ENCODE data around the gene VAMP8.
"Not testable (repeated sequence)": the region's sequence is repeated elsewhere in the genome, so short reads cannot be mapped to it uniquely, and the experiment has no call there.

The VAMP8 gene

DNA sequence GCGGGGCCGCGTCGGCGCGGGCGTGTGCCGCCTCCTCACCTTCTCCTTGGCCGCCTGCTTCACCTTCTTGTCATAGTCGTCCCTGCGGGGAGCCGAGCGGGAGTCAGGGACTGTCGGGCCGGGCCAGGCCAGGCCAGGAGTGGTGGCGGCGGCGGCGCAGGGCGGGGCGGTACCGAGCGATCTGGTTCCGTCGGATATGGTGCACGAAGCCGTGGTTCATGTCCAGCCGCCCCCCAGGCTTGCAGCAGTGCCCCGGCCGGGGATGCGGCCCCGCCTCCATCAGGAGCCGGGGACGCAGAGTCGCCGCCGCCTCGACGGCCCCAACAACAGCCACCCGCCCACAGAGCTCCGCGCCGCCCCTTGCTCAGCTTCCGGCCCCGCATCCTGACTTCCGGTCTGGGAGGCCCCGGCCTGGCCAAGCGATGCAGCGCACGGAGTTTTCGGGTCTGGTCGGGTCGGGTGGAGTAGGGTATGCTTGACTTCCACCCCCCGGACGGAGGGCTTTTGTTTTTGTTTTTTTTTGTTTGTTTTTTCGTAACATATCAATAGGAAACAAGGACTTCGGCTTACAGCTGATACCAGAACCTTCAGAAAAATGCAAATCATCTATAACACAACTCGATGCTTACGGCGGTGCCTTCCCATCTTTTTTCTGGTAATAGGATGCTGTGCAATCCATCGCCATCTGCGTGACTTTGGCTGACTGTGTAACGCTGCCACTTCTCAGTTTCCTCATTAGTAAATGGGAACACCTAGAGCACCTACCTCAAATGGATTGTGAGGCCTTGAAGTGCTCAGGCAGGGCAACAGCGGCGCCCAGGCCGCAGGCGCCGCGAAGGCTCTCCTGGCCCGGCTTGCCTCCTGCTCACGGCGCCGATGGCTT, 34.6 kb downstream of the VAMP8 start, which contains the start of gene C2orf68:
Gene C2orf68, minus strand, starts transcription at position 362 of the 883 bp plus-strand sequence. Its CDS starts 82 bp downstream, at position 280.
- 13% methylated on average over 54 of the region's 73 CpGs for WGBS (ENCODE audit: insufficient coverage)
- Histone ChIP-seq H3K36me3 (ENCODE audit: control insufficient read depth in 4 of 4, insufficient read depth in 4 of 4, low read length in 3 of 4) (peaks cover 12 to 27% (median 25%) of the 10 kb centered on the region in 4 experiments), H3K27me3 (replicated peaks in 2 of 5; ENCODE audit: control insufficient read depth in 4 of 5, insufficient read depth in 5 of 5, low read length in 4 of 5) (no peaks in the 10 kb centered on the region), H3K4me1 (ENCODE audit: control extremely low read depth in 1 of 4, control insufficient read depth in 4 of 4, insufficient read depth in 4 of 4, low read length in 3 of 4) (peaks cover 5 to 28% (median 14%) of the 10 kb centered on the region in 4 experiments), H3K27ac (ENCODE audit: insufficient read depth in 1 of 2, low read depth in 1 of 2, low read length in 2 of 2, poor library complexity in 1 of 2, severe bottlenecking in 2 of 2) (peak within 1 kb of the TSS; percentile 66 to 89), H3K9me3 (ENCODE audit: control extremely low read depth in 1 of 5, control insufficient read depth in 4 of 5, insufficient read depth in 2 of 5, low read depth in 1 of 5, low read length in 4 of 5) (no peaks in the 10 kb centered on the region), H3K4me3 (ENCODE audit: control insufficient read depth in 1 of 7, extremely low read depth in 1 of 7, insufficient read depth in 4 of 7, low read depth in 2 of 7, low read length in 6 of 7) (peak within 1 kb of the TSS; percentile 76 to 96 (median 88))
- POLR2A ChIA-PET: interaction anchor here (0.5 to 1.5 kb wide), 4 partner anchors 10 to 84 kb away, joined by 3 to 7 read pairs (median 4); partner anchors contain the start of gene TMEM150A
- CTCF ChIA-PET: interaction anchor here (1.0 to 1.5 kb wide), 5 partner anchors 10 to 51 kb away, joined by 3 to 4 read pairs (median 3); partner anchors contain the start of gene GGCX
- peak; percentile 88 to 95 (median 94) for DNase-seq

GRCh38 chr2:85613717-85614515, 36.5 kb downstream of the VAMP8 start:
- Histone ChIP-seq H3K4me3 (ENCODE audit: control insufficient read depth in 1 of 7, extremely low read depth in 1 of 7, insufficient read depth in 4 of 7, low read depth in 2 of 7, low read length in 6 of 7) (no peak overlapping the region), H3K27me3 (replicated peaks in 2 of 5; ENCODE audit: control insufficient read depth in 4 of 5, insufficient read depth in 5 of 5, low read length in 4 of 5) (no peaks in the 10 kb centered on the region), H3K27ac (ENCODE audit: insufficient read depth in 1 of 2, low read depth in 1 of 2, low read length in 2 of 2, poor library complexity in 1 of 2, severe bottlenecking in 2 of 2) (no peak overlapping the region), H3K4me1 (ENCODE audit: control extremely low read depth in 1 of 4, control insufficient read depth in 4 of 4, insufficient read depth in 4 of 4, low read length in 3 of 4) (peaks cover 9 to 30% (median 23%) of the 10 kb centered on the region in 4 experiments), H3K36me3 (ENCODE audit: control insufficient read depth in 4 of 4, insufficient read depth in 4 of 4, low read length in 3 of 4) (peaks cover 1 to 14% (median 9%) of the 10 kb centered on the region in 4 experiments), H3K9me3 (ENCODE audit: control extremely low read depth in 1 of 5, control insufficient read depth in 4 of 5, insufficient read depth in 2 of 5, low read depth in 1 of 5, low read length in 4 of 5) (no peaks in the 10 kb centered on the region)
- DNase-seq: no peak
- 91% methylated on average over 9 of the region's 10 CpGs for WGBS (ENCODE audit: insufficient coverage)
- CTCF ChIA-PET: interaction anchor here (0.7 to 1.0 kb wide), 2 partner anchors 8 to 26 kb away, joined by 3 read pairs; no protein-coding TSS in a partner anchor
- POLR2A ChIA-PET: interaction anchor here (0.6 kb wide), 1 partner anchor 52 kb away, joined by 8 read pairs; no protein-coding TSS in a partner anchor

DNA sequence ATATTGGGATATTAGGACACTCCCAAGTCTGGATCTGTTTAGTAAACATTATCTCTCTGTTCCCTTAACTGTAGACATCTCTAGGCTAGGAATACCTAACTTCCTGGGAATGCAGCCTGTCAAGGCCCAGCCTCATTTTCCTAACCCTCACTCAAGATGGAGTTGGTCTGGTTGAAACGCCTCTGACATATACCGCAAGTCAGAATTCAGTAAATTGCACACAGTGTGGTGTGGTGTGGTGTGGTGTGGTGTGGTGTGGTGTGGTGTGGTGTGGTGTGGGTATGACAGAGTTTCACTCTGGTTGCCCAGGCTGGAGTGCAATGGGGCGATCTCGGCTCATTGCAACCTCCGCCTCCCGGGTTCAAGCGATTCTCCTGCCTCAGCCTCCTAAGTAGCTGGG, 37.4 kb downstream of the VAMP8 start:
- H3K9me3 ChIP-seq (ENCODE audit: control extremely low read depth in 1 of 5, control insufficient read depth in 4 of 5, insufficient read depth in 2 of 5, low read depth in 1 of 5, low read length in 4 of 5); H3K27me3 ChIP-seq (replicated peaks in 2 of 5; ENCODE audit: control insufficient read depth in 4 of 5, insufficient read depth in 5 of 5, low read length in 4 of 5); H3K4me3 ChIP-seq (ENCODE audit: control insufficient read depth in 1 of 7, extremely low read depth in 1 of 7, insufficient read depth in 4 of 7, low read depth in 2 of 7, low read length in 6 of 7); H3K27ac ChIP-seq (ENCODE audit: insufficient read depth in 1 of 2, low read depth in 1 of 2, low read length in 2 of 2, poor library complexity in 1 of 2, severe bottlenecking in 2 of 2); DNase-seq: not testable (repeated sequence)
- CTCF ChIA-PET: interaction anchor here (1.0 kb wide), 2 partner anchors 24 to 27 kb away, joined by 3 to 4 read pairs; no protein-coding TSS in a partner anchor
- peaks cover 9 to 30% (median 23%) of the 10 kb centered on the region in 4 experiments for H3K4me1 ChIP-seq (ENCODE audit: control extremely low read depth in 1 of 4, control insufficient read depth in 4 of 4, insufficient read depth in 4 of 4, low read length in 3 of 4)
- POLR2A ChIA-PET: interaction anchor here (1.0 kb wide), 1 partner anchor 53 kb away, joined by 7 read pairs; the partner anchor contains the start of gene GGCX
- peaks cover 3 to 16% (median 7%) of the 10 kb centered on the region in 4 experiments for H3K36me3 ChIP-seq (ENCODE audit: control insufficient read depth in 4 of 4, insufficient read depth in 4 of 4, low read length in 3 of 4)
- 100% methylated on average over 5 of the region's 7 CpGs for WGBS (ENCODE audit: insufficient coverage)

DNA sequence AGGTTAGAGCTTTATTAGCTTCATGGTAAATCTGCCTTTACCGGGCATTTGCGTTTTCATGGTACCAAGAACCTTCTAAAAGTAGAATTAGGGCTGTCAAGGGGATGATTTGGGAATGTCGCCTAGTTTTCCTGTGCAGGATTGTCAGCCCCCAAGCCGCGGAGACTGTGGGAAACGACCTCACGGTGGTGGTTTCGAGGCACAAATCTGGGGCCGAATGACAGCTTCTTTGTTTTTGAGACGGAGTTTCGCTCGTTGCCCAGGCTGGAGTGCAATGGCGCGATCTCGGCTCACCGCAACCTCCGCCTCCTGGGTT, 38.0 kb downstream of the VAMP8 start:
- ChIA-PET CTCF (interaction anchor here (0.9 to 1.0 kb wide), 2 partner anchors 24 to 65 kb away, joined by 3 to 4 read pairs; no protein-coding TSS in a partner anchor), POLR2A (interaction anchor here (1.0 kb wide), 1 partner anchor 54 kb away, joined by 7 read pairs; the partner anchor contains the start of gene GGCX)
- Histone ChIP-seq H3K4me1 (ENCODE audit: control extremely low read depth in 1 of 4, control insufficient read depth in 4 of 4, insufficient read depth in 4 of 4, low read length in 3 of 4) (peaks cover 9 to 27% (median 23%) of the 10 kb centered on the region in 4 experiments), H3K4me3 (ENCODE audit: control insufficient read depth in 1 of 7, extremely low read depth in 1 of 7, insufficient read depth in 4 of 7, low read depth in 2 of 7, low read length in 6 of 7) (peak overlapping the region in 1 of 7 experiments; percentile 89), H3K27ac (ENCODE audit: insufficient read depth in 1 of 2, low read depth in 1 of 2, low read length in 2 of 2, poor library complexity in 1 of 2, severe bottlenecking in 2 of 2) (peak overlapping the region; percentile 72 to 85), H3K27me3 (replicated peaks in 2 of 5; ENCODE audit: control insufficient read depth in 4 of 5, insufficient read depth in 5 of 5, low read length in 4 of 5) (no peaks in the 10 kb centered on the region), H3K36me3 (ENCODE audit: control insufficient read depth in 4 of 4, insufficient read depth in 4 of 4, low read length in 3 of 4) (peaks cover 5 to 20% (median 9%) of the 10 kb centered on the region in 4 experiments), H3K9me3 (ENCODE audit: control extremely low read depth in 1 of 5, control insufficient read depth in 4 of 5, insufficient read depth in 2 of 5, low read depth in 1 of 5, low read length in 4 of 5) (no peaks in the 10 kb centered on the region)
- no peak for DNase-seq
- 90% methylated on average over 14 of the region's 17 CpGs for WGBS (ENCODE audit: insufficient coverage)

DNA sequence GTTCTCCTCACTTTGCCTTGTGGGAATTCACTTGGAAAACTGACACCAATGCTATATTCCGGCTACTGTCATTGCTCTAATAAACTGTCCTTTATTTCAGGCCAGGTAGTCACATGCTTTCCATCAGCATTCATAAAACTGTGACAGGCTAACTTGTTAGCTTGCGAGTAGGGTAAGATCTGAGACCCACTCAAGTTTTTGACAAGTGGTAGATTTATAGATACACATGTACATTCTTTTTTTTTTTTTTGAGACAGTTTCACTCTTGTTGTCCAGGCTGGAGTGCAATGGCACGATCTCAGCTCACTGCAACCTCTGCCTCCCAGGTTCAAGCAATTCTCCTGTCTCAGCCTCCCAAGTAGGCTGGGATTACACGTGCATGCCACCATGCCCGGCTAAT, 40.3 kb downstream of the VAMP8 start:
- Histone ChIP-seq H3K36me3 (ENCODE audit: control insufficient read depth in 4 of 4, insufficient read depth in 4 of 4, low read length in 3 of 4) (peaks cover 5 to 37% (median 16%) of the 10 kb centered on the region in 4 experiments), H3K4me1 (ENCODE audit: control extremely low read depth in 1 of 4, control insufficient read depth in 4 of 4, insufficient read depth in 4 of 4, low read length in 3 of 4) (peaks cover 6 to 16% (median 11%) of the 10 kb centered on the region in 4 experiments), H3K4me3 (ENCODE audit: control insufficient read depth in 1 of 7, extremely low read depth in 1 of 7, insufficient read depth in 4 of 7, low read depth in 2 of 7, low read length in 6 of 7) (peak overlapping the region in 2 of 7 experiments; percentile 76 to 89)
- WGBS (ENCODE audit: insufficient coverage): 95% methylated on average over 2 of the region's 5 CpGs
- CTCF ChIA-PET: interaction anchor here (1.3 to 1.7 kb wide), 3 partner anchors 18 to 23 kb away, joined by 4 to 7 read pairs (median 6); no protein-coding TSS in a partner anchor
- H3K27me3 ChIP-seq (replicated peaks in 2 of 5; ENCODE audit: control insufficient read depth in 4 of 5, insufficient read depth in 5 of 5, low read length in 4 of 5); H3K9me3 ChIP-seq (ENCODE audit: control extremely low read depth in 1 of 5, control insufficient read depth in 4 of 5, insufficient read depth in 2 of 5, low read depth in 1 of 5, low read length in 4 of 5); DNase-seq; H3K27ac ChIP-seq (ENCODE audit: insufficient read depth in 1 of 2, low read depth in 1 of 2, low read length in 2 of 2, poor library complexity in 1 of 2, severe bottlenecking in 2 of 2): not testable (repeated sequence)
- POLR2A ChIA-PET: interaction anchor here (1.0 kb wide), 1 partner anchor 34 kb away, joined by 4 read pairs; no protein-coding TSS in a partner anchor

DNA sequence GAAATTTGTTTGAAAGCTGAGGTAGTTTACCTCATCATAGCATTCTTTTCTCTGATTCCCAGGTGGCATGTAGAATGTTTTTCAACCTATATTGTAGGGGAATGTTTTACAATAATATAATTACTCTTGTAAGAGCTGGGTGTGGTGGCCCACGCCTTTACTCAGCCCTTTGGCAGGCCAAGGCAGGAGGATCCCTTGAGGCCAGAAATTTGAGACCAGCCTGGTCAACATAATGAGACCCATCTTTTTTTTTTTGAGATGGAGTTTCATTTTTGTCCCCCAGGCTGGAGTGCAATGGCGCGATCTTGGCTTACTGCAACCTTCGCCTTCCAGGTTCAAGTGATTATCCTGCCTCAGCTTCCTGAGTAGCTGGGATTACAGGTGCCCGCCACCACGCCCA, 42.2 kb downstream of the VAMP8 start:
- Histone ChIP-seq H3K27me3 (replicated peaks in 2 of 5; ENCODE audit: control insufficient read depth in 4 of 5, insufficient read depth in 5 of 5, low read length in 4 of 5) (no peaks in the 10 kb centered on the region), H3K27ac (ENCODE audit: insufficient read depth in 1 of 2, low read depth in 1 of 2, low read length in 2 of 2, poor library complexity in 1 of 2, severe bottlenecking in 2 of 2) (no peak overlapping the region), H3K9me3 (ENCODE audit: control extremely low read depth in 1 of 5, control insufficient read depth in 4 of 5, insufficient read depth in 2 of 5, low read depth in 1 of 5, low read length in 4 of 5) (no peaks in the 10 kb centered on the region), H3K4me1 (ENCODE audit: control extremely low read depth in 1 of 4, control insufficient read depth in 4 of 4, insufficient read depth in 4 of 4, low read length in 3 of 4) (peaks cover 6 to 16% (median 11%) of the 10 kb centered on the region in 4 experiments), H3K36me3 (ENCODE audit: control insufficient read depth in 4 of 4, insufficient read depth in 4 of 4, low read length in 3 of 4) (peaks cover 12 to 56% (median 30%) of the 10 kb centered on the region in 4 experiments), H3K4me3 (ENCODE audit: control insufficient read depth in 1 of 7, extremely low read depth in 1 of 7, insufficient read depth in 4 of 7, low read depth in 2 of 7, low read length in 6 of 7) (no peak overlapping the region)
- ChIA-PET POLR2A (no interaction called here), CTCF (interaction anchor here (0.7 to 5.7 kb wide), 7 partner anchors 9 to 29 kb away, joined by 3 to 38 read pairs (median 4); no protein-coding TSS in a partner anchor)
- no peak for DNase-seq
- WGBS (ENCODE audit: insufficient coverage): 100% methylated on average over 2 of the region's 6 CpGs
